Retina (tissue), 1 donor: ENCODE measurements around the gene CELF4.

Experiments
- DNase-seq: peaks from one replicate; pipeline ENCODE4 v3.0.0-alpha.2; 2016

The CELF4 gene

DNA sequence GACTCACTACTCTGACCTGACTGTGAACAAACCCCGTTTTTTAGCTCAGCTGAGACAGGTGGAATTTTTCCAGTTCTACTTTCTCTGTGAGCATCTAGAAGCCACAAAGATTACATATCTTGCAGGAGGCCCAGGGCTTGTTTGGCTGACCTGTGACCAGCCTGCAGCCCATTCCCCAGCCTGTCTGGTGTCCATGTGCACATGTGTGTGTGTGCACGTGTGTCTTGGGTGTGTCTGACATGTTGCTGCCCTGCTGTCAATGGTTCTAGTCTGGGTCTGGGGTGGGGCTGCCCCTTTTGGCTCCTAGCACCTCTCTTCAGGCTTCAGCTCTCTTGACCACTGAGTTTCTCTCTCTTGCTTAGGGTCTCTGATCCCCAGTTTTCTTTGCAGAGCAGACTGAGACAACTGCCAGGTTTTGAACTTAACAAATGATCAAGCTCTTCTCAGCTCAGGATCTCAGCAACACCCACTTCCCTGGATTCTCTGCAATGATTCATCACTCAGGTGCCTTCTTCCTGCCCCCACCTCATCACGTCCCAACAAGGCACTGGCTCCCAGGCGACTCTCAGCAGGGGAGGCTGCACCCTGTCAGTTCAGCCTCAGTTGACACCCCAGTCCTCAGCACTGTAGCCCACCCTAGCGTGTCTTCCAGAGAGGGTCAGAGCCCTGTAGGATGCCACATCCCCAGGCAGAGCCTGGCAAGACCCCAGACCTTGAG, 130.3 kb downstream of the CELF4 start:
- no peak for DNase-seq

DNA sequence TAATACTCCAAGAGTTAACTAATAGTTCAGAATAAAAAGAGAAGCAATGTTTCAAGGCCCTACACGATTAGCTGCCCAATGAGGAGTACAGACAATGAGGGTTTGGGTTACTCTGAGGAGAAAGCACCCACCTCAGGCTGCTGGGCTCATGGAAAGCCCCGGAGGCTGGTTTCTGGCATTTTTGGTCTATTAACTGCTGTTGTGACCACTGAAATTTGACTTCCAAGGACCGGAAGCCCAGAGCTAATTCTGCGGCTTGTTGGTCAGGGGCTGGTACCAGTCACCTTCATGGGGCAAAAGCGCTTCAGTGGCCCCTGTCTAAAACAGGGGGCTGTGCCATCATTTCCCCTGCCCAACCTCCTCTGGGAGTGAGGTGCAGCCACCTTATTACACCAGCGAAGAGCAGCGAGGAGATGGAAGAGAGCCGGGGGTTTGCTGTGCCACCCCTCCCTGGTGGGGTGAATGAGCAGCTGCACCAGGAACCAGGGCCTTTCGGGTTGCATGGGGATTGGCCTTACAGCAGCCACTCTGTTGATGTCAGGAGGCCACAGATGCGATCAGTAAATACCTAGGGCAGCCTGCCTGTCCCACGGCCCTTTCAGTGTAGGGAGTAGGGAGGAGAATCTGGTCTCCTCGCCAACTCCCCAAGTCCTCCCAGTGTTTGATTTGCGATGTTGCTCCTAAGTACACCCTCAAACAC, 131.3 kb downstream of the CELF4 start:
- no peak for DNase-seq

DNA sequence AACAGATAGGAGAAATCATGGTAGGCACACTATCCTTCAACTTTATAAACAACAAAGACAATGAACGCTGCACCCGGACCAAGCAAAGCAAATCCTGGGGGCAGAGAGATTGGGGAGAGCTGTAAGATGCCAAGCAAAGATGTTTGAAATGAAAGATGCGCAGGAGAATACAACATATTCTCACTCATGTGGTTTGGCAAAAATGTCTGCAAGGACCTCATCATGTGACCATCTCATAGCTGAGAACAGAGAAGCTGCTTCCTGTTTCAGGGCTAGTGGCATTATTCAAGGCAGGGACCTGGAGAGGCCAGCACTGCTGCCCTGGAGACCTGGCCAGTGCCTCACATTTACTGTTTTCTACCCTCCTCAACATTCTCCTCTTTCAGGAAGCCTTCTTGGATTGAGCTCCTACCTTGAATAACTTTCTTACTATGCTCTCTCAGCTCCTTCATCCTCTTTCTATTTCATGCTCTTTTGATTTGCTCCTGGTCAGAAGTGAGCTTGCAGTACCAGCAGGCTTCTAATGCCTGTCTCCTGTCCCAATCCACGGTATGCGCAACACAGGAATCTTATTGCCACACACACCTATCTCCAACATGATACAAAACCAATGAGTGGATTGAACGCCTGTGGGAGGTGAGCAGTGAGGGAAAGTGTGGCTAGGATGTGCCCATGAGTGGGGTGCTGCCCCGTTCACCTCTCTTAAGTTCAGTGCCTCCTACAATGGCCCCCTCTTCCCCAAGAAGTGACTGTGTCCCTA, 133.0 kb downstream of the CELF4 start:
- DNase-seq, result no peak

DNA sequence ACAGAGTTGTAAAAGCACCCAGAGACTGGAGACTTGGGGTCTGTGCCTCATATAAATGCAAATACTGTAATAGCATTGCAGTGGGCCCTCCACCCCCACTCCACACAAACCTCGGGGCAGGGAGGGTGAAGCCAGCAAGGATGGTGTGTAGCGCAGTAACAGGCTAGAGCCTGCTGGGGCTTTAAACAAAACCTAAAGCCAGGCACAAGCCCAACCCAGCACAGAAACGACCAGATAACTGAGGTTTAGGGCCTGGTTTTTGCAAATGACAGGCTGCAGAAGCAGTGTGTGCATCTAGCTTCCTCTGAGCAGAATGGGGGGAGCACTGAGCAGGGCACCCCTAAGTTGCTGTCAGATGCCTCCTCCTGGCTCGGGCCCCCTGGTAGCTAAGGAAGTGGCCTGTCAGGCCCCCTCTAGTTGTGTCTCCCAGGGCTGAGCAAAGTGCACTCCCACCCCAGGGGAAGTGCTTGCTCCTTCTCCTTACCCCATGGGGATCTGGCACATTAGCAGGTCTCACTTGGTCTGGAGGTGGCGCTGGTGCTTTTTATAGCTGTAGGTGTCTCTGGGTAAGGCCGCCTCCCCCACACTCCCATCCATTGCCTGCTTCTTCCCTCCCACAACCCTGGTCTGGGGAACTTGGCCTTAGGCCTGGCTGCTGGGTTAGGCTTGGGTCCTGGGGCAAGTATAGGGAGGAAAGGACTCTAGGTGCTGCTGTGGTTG, 135.1 kb downstream of the CELF4 start:
- DNase-seq, result no peak

DNA sequence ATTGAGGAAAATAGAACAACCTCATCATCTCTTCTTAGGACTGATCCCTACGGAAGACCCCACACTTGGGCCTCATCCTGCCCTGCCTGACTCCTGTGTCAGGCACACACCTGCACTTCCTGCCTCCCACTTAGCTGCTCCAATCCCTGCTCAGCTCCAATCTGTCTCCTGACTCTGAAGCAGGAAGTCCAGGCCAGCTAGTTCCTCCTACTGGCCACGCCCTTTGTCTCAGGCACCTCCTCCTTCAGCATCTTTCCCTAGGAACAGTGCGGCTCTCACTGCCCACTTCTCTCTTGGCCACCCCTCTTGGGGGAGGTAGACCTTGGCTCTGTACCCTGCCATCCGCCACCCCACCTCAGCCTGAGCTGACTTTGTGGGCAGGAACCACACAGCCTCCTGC, 135.8 kb downstream of the CELF4 start:
- DNase-seq, result no peak

DNA sequence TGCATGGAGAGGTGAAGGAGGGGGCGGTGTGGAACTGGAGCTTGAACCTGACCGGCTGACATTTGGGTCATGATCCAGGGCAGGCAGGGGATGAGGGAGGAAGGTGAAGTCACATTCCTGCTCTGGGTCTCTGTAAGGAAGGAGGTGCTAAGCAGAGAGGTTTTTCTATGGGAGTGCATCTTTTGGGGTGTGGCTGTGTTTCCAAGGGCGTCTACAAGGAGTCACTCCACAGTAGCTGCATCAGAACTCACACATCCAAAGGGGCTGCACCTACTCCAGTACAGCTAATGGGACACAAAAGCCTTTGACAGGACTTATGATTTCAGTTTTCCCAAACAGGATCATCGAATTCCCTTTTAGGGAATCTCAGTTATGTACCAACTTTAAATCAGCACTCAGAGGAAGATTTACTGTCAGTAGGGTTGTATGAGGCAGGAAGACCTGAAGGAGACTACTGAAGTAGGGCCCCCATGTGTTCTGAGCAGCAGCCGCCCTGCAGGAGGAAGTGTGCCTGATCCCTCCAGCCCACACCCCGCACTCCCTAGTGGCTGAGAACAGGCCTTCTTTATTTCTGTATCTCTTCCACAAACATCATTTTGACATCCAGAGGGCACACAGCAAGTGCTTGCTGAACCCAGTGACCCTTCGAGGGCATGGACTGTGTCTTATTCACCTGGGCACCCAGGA, 137.2 kb downstream of the CELF4 start:
- DNase-seq, result no peak

DNA sequence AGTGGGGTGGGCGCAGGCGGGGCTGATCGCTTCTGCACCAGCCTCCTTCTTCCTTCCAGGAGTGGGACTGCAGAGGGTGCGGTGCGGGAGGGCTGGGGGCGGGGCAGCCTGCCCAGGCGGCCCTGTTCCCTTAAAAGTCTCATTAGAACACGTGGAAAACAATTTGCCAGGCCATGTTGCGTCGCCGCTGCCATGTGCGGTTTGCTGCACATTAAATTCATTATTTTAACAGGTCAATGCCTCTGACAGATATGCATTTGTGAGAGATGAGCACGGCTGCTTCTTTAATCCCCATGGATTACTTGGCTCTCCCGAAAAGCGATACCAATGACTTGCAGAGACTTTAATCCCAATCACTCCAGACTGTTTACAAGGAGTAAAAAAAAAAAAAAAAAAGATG, 139.0 kb downstream of the CELF4 start:
- peak; percentile 81 for DNase-seq

DNA sequence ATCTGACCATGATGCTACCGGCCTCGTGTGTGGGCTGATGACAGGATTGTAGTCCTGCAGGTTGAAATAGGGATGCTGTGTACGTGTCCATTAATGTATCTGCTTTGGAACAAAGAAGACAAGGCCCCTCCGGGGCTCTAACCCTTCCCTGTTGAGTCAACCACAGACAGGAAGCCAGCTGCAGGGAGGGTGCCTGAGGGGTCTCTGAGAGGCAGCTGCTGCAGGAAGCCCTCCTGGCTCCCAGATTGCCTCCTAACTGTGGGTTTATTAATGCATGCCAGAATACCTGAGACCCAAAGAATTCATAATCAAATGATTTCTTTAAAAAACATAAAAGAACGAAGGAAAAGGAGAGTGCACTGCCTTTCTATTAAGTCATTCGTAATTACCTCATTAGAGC, 140.4 kb downstream of the CELF4 start:
- no peak for DNase-seq

DNA sequence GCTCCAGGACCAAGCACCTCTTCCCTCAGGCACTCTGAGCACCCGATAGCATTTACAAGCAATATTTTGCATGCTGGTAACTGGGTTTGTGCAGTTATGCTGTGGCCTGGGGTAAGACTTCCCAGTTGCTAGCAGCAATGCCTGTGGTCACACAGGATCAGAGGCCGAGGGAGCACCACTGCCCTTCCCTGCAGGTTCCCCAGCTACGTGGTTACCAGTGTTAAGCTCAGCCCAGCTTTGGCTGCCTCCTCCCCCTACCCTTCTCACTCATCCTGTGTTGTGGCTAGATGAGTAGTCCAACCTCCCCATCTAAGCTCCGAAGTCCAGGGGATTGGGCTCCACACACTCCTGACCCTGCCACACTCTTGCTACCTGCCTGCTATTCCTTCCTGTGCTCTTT, 141.1 kb downstream of the CELF4 start:
- DNase-seq, result no peak

DNA sequence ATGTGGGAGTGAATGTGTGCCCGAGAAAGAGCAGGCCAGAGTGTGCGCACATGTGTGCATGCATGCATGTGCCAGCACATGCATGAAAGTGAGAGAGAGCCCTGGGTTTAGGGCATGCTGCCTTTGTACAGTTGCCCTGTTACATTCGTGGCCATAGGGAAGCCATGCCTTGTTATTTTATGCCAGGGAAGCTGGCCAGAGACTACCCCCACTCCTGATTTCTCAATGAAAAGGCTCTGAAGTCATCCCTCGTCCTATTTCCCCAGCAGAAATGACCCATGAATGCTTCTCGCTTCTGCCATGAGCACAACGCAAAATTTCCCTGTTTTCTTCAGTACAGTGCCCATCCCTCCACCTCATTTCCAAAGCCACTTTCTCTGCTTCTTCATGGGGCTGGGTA, 143.0 kb downstream of the CELF4 start:
- DNase-seq, result no peak

DNA sequence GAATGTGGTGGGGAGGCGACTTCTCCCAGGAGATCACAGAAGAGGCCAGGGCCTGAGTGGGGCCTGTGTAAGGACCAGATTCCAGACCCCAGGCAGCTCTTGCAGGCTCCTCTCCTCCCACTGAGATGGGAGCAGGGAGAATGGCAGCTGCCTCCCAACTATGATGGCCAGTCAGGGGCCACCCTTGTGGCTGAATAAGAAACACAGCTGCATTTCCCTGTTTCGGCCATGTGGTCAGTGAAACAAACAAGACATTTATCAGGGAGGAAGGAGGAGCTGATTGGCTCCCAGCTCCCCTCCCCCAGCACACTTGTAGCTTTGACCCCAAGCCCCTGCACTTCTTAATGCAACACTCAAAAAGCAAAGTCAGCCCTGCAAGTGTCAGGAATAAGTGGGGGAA, 143.5 kb downstream of the CELF4 start:
- DNase-seq, result no peak

DNA sequence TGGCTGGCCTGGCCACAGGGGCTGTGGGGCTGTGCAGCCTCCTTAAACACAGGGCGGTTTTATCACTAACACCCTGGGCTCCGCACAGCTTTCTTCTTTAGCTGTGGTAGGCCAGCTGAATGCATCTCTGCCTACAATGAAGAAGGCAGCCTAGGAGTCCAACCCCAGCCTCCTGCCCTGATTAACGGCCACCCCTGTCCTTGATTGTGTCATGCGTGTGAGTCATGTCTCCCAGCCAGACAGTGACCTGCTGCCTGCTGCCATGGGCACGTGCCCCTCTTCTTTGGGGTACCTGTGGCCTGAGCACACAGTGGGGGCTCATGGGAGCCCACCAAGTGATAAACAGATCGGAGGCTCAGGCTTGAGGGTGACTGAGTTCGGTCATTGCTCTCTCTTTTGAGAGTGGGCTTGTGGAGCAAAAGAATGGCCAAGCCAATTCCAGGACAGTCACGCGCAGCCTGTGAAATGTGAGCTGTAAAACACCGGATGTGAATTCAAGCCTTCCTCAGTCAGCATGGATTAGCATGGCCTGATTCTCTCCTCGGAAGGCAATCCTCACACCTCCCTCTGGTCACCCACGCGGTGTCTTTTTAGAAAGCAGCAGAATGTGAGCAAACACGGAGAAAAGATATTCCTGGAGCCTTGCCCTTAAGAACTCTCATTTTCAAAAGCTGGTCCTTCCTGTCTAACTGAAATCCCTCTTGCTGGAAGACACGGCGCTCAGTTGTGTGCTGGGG, 144.1 kb downstream of the CELF4 start:
- no peak for DNase-seq

DNA sequence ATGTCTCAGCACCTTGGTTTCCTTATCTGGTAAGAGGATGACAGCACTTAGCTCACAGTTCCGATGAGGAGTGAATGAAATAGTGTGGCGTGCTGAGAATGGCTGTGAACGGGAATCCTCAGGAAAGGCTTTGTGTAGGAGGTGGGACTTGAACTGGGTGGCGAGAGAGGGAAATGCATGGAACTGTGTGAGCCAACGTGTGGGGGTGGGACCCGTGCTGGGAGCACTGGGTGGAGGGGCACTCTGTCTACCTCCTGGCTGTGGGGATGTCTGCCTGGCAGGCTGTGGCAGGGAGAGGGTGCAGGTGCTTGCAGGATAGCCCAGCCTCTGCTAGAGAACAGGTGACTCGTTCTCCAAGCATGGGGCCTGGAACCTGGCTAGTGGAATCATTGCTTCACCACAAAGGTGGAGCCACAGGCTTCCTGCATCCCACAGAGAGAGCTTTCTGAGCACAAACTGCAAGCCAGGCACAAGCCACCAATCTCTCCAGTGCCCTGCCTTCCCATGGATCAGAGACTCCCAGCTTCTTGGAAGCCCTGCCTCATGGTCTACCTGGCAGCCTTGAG, 145.2 kb downstream of the CELF4 start:
- DNase-seq, result no peak

DNA sequence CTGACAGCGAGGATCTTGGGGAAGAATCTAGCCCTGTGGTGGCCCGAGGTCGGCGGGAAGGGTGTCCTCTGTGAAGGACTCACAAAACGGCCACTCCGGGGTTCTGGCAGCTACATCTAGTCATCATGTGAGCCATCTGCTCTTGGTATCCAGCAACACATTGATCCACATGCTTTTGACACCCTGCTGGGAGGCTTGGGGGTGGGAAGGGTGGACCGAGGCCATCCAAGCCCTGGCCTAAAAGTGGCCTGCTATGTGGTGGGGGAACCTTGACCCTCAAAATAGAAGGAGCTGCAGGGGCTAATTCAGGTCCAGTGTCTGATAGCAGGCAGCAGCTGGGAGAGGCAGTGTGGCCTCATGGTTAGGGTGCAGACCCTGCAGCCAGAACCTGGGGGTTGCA, 145.7 kb downstream of the CELF4 start:
- no peak for DNase-seq

DNA sequence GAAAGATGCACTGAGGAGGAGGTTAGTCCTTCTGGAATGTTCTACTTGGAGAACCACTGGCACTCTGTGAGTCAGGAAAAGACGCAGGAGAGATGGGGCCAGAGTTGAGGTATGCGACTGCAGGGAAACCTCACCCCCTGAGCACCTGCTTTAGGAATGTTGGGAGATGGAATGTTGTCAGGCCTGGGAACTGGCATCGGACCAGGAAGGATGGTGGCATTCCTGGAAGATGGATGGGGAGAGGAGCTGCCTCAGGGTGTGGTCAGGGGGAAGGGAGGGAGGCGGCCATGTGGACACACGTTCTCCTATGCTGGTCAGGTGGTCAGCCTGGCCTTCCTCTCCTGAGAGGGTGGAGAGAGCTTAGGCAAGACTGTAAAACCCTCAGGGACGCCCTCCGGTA, 146.3 kb downstream of the CELF4 start:
- no peak for DNase-seq

DNA sequence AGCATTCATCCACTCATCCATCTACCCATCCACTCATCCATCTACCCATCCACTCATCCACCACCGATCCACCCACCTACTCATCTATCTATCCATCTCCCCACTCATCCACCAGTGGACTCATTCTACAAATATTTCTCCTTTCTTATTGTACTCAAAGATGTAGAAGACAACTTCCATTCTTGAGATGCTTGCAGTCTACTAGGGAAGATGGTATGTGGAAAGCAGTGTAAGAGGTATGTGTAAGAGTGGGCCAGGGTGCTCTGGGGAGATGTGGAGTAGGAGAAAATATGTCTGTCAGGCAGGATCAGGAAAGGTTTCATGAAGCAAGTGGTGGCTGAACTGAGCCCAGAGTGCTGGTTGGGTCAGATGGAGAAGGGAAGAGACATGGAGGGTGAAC, 150.8 kb downstream of the CELF4 start:
- no peak for DNase-seq

DNA sequence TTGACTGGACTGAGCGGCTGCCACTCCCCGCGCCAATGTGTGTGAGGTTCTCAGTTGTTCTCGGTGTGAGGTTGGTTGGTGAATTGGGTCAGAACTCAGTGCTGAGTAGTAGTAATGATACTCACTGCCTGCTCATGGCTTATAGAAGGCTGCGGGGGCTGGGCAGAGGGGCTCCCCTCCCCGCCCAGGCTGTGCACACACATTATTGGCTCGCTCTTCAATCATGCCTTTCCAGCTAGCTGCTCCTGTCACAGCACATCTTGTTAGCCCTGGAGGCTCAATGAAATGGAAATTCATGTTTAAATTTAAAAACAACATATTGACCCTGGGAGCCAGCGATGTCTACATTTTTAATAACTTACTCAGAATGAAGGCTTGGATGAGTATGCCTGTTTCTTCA, 152.8 kb downstream of the CELF4 start:
- peak; percentile 84 for DNase-seq

DNA sequence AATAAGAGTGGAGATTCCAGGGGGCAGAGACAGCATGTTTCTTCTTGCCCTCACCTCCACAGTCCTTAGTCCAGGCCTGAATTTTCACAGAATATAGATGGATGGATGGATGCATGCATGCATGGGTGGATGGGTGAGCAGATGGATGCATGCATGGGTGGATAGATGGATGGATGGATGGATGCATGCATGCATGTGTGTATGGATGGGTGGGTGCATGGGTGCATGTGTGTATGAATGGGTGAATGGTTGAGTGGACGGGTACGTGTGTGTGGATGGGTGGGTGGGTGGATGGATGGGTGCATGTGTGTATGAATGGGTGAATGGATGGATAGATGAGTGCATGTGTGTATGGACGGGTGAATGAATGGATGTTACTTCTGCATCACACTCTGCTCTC, 153.3 kb downstream of the CELF4 start:
- no peak for DNase-seq

DNA sequence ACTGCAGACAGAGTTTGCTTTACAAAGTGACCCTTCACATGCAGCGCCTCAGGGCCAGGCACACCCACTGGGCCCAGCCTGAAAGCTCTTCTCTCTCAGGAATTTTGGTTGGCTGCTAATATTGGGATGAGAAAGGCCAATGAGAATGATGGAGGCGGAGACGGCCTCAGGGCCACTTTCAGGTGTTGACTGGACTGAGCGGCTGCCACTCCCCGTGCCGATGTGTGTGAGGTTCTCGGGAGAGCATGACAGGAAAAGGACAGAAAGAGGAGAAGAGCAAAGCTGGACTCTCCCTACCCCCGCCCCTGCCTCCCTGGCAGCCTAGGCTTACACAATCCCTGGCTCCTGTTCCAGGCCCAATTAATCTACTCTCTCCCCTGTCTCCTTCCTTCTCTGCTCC, 155.7 kb downstream of the CELF4 start:
- no peak for DNase-seq

DNA sequence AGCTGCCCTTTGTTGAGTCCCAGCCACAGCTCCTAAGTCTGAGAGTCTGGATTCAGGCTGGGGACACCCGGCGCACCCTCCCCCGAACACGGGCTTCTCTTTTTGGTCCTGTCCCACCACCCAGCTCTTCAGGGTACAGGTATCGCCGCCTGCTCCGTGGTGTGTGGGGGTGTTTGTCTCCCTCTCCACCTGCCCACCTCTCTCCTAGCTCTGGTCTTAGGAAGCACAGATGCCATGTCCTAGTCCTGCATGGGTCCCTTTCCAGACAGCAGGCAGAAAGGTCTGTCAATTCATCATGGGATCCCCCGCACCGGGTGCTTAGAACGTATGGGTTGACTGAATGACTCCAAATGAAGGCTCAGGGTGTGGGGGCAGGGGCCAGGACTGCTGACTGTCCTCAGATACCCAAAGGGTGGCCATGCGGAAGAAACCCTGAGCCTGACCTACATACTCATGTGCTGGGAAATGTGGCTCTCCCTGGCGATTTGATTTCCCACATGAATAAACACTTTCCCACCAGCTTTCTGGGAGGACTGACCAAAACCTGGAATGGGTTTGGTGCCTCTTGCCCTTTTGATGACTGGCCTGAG, 156.8 kb downstream of the CELF4 start:
- peak; percentile 90 for DNase-seq

DNA sequence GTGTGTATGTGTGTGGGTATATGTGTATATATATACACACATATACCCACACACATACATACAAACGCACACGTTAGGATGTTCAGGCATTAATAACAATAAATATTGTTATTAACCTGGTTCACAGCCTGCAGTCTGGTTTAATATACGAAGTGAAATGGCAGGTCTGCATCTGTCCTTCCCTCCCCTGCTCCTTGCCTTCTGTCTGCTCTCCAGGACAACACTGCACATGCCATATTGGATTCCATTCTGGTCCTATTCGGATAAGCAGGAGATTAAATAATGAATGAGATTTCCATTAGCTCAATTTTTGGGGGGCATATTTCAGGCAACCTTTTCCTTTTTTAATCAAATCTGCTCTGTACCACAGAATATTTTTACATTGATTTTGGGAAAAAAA, 158.0 kb downstream of the CELF4 start:
- DNase-seq, result no peak
